IPS-20b (cell line): ENCODE results near the gene CERS5.
"Not testable (repeated sequence)": the region's sequence is repeated elsewhere in the genome, so short reads cannot be mapped to it uniquely, and the experiment has no call there.

Experiments
- H3K27ac ChIP-seq: one replicate; pipeline ENCODE4 v1.5.1; 2013; ENCODE audit warnings: low read length
- H3K27me3 ChIP-seq: 2 replicates; pipeline ENCODE4 v1.6.1; 2013; ENCODE audit warnings: mild to moderate bottlenecking, low read length, inconsistent platforms; ENCODE audit not compliant: insufficient read depth
- H3K36me3 ChIP-seq: 2 replicates; pipeline ENCODE4 v1.6.1; 2013; ENCODE audit warnings: low read depth, mild to moderate bottlenecking, inconsistent platforms, low read length, moderate library complexity; ENCODE audit not compliant: insufficient read depth
- H3K4me1 ChIP-seq: 2 replicates; pipeline ENCODE4 v1.6.1; 2013; ENCODE audit warnings: mild to moderate bottlenecking, control low read depth, inconsistent platforms, low read length, moderate library complexity; ENCODE audit not compliant: insufficient read depth
- H3K4me3 ChIP-seq: 2 replicates; pipeline ENCODE4 v1.5.1; 2013; ENCODE audit warnings: mild to moderate bottlenecking, low read length, inconsistent platforms
- H3K9ac ChIP-seq: 2 replicates; pipeline ENCODE4 v1.6.1; 2013; ENCODE audit warnings: low read depth, mild to moderate bottlenecking, inconsistent platforms, low read length, moderate library complexity
- H3K9me3 ChIP-seq: 2 replicates; pipeline ENCODE4 v1.6.1; 2013; ENCODE audit warnings: mild to moderate bottlenecking, low read depth, low read length, inconsistent platforms; ENCODE audit not compliant: insufficient read depth

The CERS5 gene

GRCh38 chr12:50156641-50157040, 10.5 kb downstream of the CERS5 start:
- Histone ChIP-seq H3K4me1 (no peaks in the 10 kb centered on the region), H3K9me3 (no peaks in the 10 kb centered on the region), H3K27ac (no peak overlapping the region), H3K27me3 (no peaks in the 10 kb centered on the region), H3K4me3 (no peak overlapping the region), H3K36me3 (no peaks in the 10 kb centered on the region), H3K9ac (no peak overlapping the region)

- not testable (repeated sequence) for H3K27me3 ChIP-seq, H3K4me1 ChIP-seq, H3K9me3 ChIP-seq, H3K4me3 ChIP-seq, H3K27ac ChIP-seq, H3K36me3 ChIP-seq, H3K9ac ChIP-seq
Observed at GRCh38 chr12:50154947-50155346, 12.2 kb downstream of the CERS5 start.

GRCh38 chr12:50151047-50151687, 16.0 kb downstream of the CERS5 start:
- Histone ChIP-seq H3K9ac (no peak overlapping the region), H3K4me1 (no peaks in the 10 kb centered on the region), H3K9me3 (no peaks in the 10 kb centered on the region), H3K27ac (no peak overlapping the region), H3K27me3 (no peaks in the 10 kb centered on the region), H3K4me3 (no peak overlapping the region), H3K36me3 (no peaks in the 10 kb centered on the region)

GRCh38 chr12:50149311-50149710, 17.9 kb downstream of the CERS5 start:
- no peaks in the 10 kb centered on the region for H3K36me3 ChIP-seq
- H3K27me3 ChIP-seq, result no peaks in the 10 kb centered on the region
- H3K9me3 ChIP-seq, result no peaks in the 10 kb centered on the region
- H3K27ac ChIP-seq, result no peak overlapping the region
- H3K4me3 ChIP-seq, result no peak overlapping the region
- H3K9ac ChIP-seq, result no peak overlapping the region
- no peaks in the 10 kb centered on the region for H3K4me1 ChIP-seq

GRCh38 chr12:50148011-50148410, 19.2 kb downstream of the CERS5 start:
- not testable (repeated sequence) for H3K4me3 ChIP-seq, H3K4me1 ChIP-seq, H3K27ac ChIP-seq

GRCh38 chr12:50147281-50147680, 19.9 kb downstream of the CERS5 start:
- no peak overlapping the region for H3K4me3 ChIP-seq
- H3K27me3 ChIP-seq, result no peaks in the 10 kb centered on the region
- no peaks in the 10 kb centered on the region for H3K9me3 ChIP-seq
- no peak overlapping the region for H3K27ac ChIP-seq
- H3K36me3 ChIP-seq, result peaks cover 12% of the 10 kb centered on the region
- H3K4me1 ChIP-seq, result no peaks in the 10 kb centered on the region
- no peak overlapping the region for H3K9ac ChIP-seq

More at GRCh38 chr12:50148011-50148410, 19.2 kb downstream of the CERS5 start:
- not testable (repeated sequence) for H3K9ac ChIP-seq, H3K9me3 ChIP-seq, H3K27me3 ChIP-seq, H3K36me3 ChIP-seq

GRCh38 chr12:50145439-50145838, 21.7 kb downstream of the CERS5 start:
- Histone ChIP-seq H3K36me3 (peaks cover 30% of the 10 kb centered on the region), H3K9ac (no peak overlapping the region), H3K27me3 (no peaks in the 10 kb centered on the region), H3K9me3 (no peaks in the 10 kb centered on the region), H3K4me1 (no peaks in the 10 kb centered on the region), H3K27ac (no peak overlapping the region), H3K4me3 (no peak overlapping the region)

GRCh38 chr12:50142993-50143392, 24.2 kb downstream of the CERS5 start:
- no peak overlapping the region for H3K4me3 ChIP-seq
- no peaks in the 10 kb centered on the region for H3K4me1 ChIP-seq
- H3K27me3 ChIP-seq, result no peaks in the 10 kb centered on the region
- no peak overlapping the region for H3K27ac ChIP-seq
- H3K9ac ChIP-seq, result no peak overlapping the region
- H3K36me3 ChIP-seq, result peaks cover 51% of the 10 kb centered on the region
- H3K9me3 ChIP-seq, result no peaks in the 10 kb centered on the region

- Histone ChIP-seq H3K9me3 (no peaks in the 10 kb centered on the region), H3K4me1 (no peaks in the 10 kb centered on the region), H3K27me3 (no peaks in the 10 kb centered on the region), H3K27ac (no peak overlapping the region), H3K9ac (no peak overlapping the region), H3K36me3 (peaks cover 82% of the 10 kb centered on the region), H3K4me3 (no peak overlapping the region)
Observed at GRCh38 chr12:50132505-50133135, 34.5 kb downstream of the CERS5 start.

- no peaks in the 10 kb centered on the region for H3K9me3 ChIP-seq
- H3K9ac ChIP-seq, result no peak overlapping the region; the same call in 1 of the 2 replicates
- no peak overlapping the region for H3K4me3 ChIP-seq
- no peaks in the 10 kb centered on the region for H3K27me3 ChIP-seq
- H3K4me1 ChIP-seq, result no peaks in the 10 kb centered on the region
- H3K27ac ChIP-seq, result no peak overlapping the region
- H3K36me3 ChIP-seq, result peaks cover 51% of the 10 kb centered on the region
Observed at GRCh38 chr12:50129290-50129689, 37.9 kb downstream of the CERS5 start.

GRCh38 chr12:50127546-50127945, 39.6 kb downstream of the CERS5 start:
- H3K36me3 ChIP-seq, result peaks cover 33% of the 10 kb centered on the region
- H3K27ac ChIP-seq, result no peak overlapping the region
- no peak overlapping the region for H3K4me3 ChIP-seq
- H3K4me1 ChIP-seq, result no peaks in the 10 kb centered on the region
- no peaks in the 10 kb centered on the region for H3K27me3 ChIP-seq
- H3K9ac ChIP-seq, result no peak overlapping the region
- no peaks in the 10 kb centered on the region for H3K9me3 ChIP-seq

- H3K27me3 ChIP-seq, result no peaks in the 10 kb centered on the region
- H3K4me3 ChIP-seq, result no peak overlapping the region
- peaks cover 10% of the 10 kb centered on the region; the same call in 1 of the 2 replicates for H3K36me3 ChIP-seq
- H3K27ac ChIP-seq, result no peak overlapping the region
- H3K4me1 ChIP-seq, result no peaks in the 10 kb centered on the region
- H3K9me3 ChIP-seq, result no peaks in the 10 kb centered on the region
- H3K9ac ChIP-seq, result no peak overlapping the region
Observed at GRCh38 chr12:50123203-50123602, 44.0 kb downstream of the CERS5 start.
